AG09309 (cell line): ENCODE data around the gene IL20RA.

Source experiments
- DNase-seq: peaks from one replicate; pipeline ENCODE4 v3.0.0-alpha.2; 2010; ENCODE audit warnings: low read depth
- H3K4me3 ChIP-seq: 2 replicates; pipeline ENCODE4 v1.5.1; 2011; ENCODE audit warnings: mild to moderate bottlenecking, low read depth, low read length, moderate library complexity; ENCODE audit not compliant: control insufficient read depth
- CTCF ChIP-seq: IDR thresholded peaks from 2 replicates; pipeline ENCODE4 v1.5.1; 2011; ENCODE audit warnings: mild to moderate bottlenecking, low read depth, low read length, inconsistent platforms; ENCODE audit not compliant: insufficient read depth, control insufficient read depth; ENCODE audit errors: missing control alignments

IL20RA gene

GRCh38 chr6:136990754-136991153 lies 54.0 kb downstream of the IL20RA start:
- no peak for DNase-seq
- TF ChIP-seq CTCF = no peak
- H3K4me3 ChIP-seq = no peak overlapping the region

- H3K4me3 ChIP-seq = no peak overlapping the region; the same call in 1 of the 2 replicates
- DNase-seq = no peak
- no peak for TF ChIP-seq CTCF
Observed at GRCh38 chr6:136990242-136990578, 54.6 kb downstream of the IL20RA start.

- peak overlapping the region; percentile 29 for H3K4me3 ChIP-seq
- TF ChIP-seq CTCF = no peak
Observed at GRCh38 chr6:136989571-136990241, 55.1 kb downstream of the IL20RA start.

GRCh38 chr6:136987526-136987925 lies 57.2 kb downstream of the IL20RA start:
- DNase-seq = no peak
- no peak overlapping the region for H3K4me3 ChIP-seq
- no peak for TF ChIP-seq CTCF

More at GRCh38 chr6:136989571-136990241, 55.1 kb downstream of the IL20RA start:
- DNase-seq = no peak

GRCh38 chr6:136985502-136985901 lies 59.3 kb downstream of the IL20RA start:
- DNase-seq = no peak
- H3K4me3 ChIP-seq = no peak overlapping the region
- no peak for TF ChIP-seq CTCF

GRCh38 chr6:136984578-136984977 lies 60.2 kb downstream of the IL20RA start:
- DNase-seq = no peak
- H3K4me3 ChIP-seq = no peak overlapping the region
- TF ChIP-seq CTCF = no peak
